Measurements from ENCODE around the gene EIF4ENIF1.

DNA sequence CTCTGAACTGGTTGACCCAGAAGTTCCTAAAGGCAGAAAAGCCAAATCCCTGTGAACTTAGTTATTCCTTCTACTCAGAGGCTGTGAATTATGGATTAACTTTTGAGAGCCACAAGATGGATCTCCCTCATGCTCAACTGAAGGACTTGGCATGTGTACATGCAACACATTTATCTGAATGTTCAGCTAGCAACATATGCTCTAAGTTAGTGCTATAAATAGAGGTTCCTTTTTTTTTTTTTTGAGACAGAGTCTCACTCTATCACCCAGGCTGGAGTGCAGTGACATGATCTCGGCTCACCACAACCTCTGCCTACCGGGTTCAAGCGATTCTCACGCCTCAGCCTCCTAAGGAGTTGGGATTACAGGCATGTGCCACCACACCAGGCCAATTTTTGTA lies 40.1 kb downstream of the EIF4ENIF1 start:
- TF ChIP-seq, protein P1, sequence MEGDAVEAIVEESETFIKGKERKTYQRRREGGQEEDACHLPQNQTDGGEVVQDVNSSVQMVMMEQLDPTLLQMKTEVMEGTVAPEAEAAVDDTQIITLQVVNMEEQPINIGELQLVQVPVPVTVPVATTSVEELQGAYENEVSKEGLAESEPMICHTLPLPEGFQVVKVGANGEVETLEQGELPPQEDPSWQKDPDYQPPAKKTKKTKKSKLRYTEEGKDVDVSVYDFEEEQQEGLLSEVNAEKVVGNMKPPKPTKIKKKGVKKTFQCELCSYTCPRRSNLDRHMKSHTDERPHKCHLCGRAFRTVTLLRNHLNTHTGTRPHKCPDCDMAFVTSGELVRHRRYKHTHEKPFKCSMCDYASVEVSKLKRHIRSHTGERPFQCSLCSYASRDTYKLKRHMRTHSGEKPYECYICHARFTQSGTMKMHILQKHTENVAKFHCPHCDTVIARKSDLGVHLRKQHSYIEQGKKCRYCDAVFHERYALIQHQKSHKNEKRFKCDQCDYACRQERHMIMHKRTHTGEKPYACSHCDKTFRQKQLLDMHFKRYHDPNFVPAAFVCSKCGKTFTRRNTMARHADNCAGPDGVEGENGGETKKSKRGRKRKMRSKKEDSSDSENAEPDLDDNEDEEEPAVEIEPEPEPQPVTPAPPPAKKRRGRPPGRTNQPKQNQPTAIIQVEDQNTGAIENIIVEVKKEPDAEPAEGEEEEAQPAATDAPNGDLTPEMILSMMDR (IDR thresholded peaks at IDR 0.05; ENCODE audit: insufficient read depth, low read length, poor library complexity, severe bottlenecking), result no peak
- TF ChIP-seq EZH2phosphoT487 (conservative IDR thresholded peaks at IDR 0.05; ENCODE audit: low read length), result no peak

Measured in SU-DHL-6 (cell line).